GM21717 (cell line): ENCODE data around the gene ATP6V0A4.
"Not testable (repeated sequence)": the region's sequence is repeated elsewhere in the genome, so short reads cannot be mapped to it uniquely, and the experiment has no call there.

ENCODE experiments used
- ATAC-seq: cut with Tn5 transposase; IDR thresholded peaks from one replicate; pipeline ENCODE4 v1.9.1; 2021; ENCODE audit warnings: mild to moderate bottlenecking, moderate library complexity; ENCODE audit not compliant: unreplicated experiment

The ATP6V0A4 gene

GRCh38 chr7:138804618-138805017 lies 6.6 kb upstream of the ATP6V0A4 start:
- ATAC-seq = no peak

DNA sequence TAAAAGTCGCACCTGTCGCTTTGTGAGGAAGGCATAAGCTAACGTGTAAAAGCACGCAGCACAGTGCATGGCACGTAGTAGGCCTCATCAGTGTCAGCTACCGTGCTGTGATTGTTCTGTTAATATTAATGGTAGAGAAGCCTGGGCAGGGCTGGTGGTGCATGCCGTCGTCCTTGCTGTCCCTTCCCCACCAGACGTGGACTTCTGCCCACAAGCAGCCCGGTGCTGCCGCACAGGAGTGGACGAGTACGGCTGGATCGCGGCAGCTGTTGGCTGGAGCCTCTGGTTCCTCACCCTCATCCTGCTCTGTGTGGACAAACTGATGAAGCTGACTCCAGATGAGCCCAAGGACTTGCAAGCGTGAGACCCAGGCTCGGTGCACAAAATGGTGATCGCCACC lies 4.7 kb upstream of the ATP6V0A4 start:
- ATAC-seq = no peak

DNA sequence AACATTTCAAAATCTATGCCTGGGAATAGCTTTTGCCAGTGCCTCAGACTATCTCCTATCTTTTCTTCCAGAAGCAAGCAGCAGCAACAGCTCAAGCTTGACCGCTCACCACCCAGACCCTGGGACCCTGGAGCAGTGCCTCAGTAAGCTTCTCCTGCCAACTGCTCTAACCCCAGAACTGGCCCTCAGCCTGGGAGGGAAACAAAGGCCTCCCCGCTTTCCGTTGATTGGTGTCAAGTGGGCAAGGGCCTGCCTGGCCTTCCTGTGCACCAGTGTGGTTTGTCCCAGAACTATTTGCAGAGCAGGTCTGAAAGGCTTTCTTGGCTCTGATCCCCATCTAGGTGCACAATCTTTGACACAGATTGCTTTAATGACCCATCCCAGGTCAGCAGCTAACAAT lies 3.3 kb upstream of the ATP6V0A4 start:
- ATAC-seq = no peak

- no peak for ATAC-seq
Observed at GRCh38 chr7:138799336-138800000, 1.5 kb upstream of the ATP6V0A4 start.

DNA sequence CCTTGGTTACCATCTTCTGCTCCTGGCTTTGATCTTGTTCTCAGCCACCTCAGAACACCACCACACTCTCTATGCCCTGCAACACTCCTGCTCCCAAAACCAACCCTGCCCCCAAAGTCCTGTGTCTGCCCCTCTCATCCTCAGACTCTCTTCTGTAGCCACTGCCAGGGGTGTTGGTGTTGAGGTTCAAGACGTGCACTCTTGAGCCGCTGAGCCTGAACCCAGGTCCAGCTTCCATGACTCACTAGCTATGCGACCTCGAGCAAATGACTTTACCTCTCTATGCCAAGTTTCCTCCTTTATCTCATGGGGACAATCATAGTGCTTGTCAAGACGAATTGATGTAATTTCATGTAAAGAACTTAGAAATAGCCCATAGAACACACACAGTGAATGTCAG lies 840 bp upstream of the ATP6V0A4 start:
- no peak for ATAC-seq

DNA sequence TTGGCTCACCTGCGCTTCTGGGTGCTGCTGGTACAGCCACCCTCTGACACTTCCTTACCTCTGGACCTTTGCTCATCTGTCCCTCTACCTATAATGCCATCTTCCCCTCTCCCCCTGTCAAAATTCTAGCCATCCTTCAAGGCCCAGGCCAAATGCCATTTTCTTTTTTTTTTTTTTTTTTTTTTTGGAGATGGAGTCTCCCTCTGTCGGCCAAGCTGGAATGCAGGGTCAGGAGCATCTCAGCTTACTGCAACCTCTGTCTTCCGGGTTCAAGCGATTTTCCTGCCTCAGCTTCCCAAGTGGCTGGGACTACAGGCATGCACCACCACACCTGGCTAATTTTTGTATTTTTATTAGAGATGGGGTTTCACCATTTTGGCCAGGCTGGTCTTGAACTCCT lies 950 bp downstream of the ATP6V0A4 start:
- not testable (repeated sequence) for ATAC-seq

- ATAC-seq = no peak
Observed at GRCh38 chr7:138796038-138796615, 1.9 kb downstream of the ATP6V0A4 start.

GRCh38 chr7:138785587-138786437 lies 12.2 kb downstream of the ATP6V0A4 start:
- no peak for ATAC-seq

GRCh38 chr7:138784692-138785091 lies 13.3 kb downstream of the ATP6V0A4 start:
- no peak for ATAC-seq

DNA sequence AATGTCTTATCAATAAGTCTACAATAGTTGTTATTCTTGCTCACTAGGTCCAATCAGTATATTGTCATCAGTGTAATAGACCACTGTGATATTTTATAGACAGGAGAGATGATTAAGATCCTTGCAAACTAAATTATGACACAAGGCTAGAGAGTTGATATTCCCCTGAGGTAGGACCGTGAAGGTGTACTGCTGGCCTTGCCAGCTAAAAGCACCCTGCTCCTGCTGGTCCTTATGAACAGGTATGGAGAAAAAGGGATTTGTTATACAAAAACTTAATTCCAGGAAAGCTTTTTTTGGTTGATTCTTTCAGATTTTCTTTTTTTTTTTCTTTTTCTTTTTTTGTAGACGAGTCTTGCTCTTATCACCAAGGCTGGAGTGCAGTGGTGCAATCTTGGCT lies 17.0 kb downstream of the ATP6V0A4 start:
- no peak for ATAC-seq

DNA sequence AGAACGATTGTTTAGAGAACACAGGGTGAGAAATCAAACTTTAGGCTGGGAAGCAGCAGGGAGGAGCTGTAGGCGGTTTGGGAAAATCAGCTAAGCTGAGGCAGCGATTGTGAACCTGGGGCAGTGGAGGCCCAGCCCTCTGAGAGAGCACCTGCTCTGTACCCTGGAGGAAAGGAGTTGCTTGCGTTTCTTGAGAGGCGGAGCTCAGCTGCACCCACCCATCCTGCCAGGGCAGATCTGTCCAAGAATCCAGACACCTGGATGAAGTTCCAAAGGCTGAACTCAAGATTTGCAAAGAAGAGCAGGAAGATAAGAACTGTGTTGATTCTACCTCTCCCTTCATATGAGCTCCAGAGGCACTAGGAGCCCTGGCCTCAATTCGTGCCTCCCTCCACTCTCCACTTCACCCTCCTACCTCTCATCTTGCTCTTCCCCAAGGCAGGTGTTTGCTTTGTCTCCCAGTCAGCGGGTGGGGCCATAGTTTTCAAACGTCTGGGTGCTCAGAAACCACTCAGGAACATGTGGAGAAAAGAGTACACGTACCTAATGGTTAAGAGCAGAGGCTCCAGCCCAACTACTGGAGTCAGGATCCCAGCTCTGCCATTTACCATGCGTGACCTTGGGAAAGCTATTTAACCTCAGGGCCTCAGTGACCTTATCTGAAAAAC lies 21.7 kb downstream of the ATP6V0A4 start:
- no peak for ATAC-seq

GRCh38 chr7:138773817-138774216 lies 24.2 kb downstream of the ATP6V0A4 start:
- ATAC-seq = no peak

DNA sequence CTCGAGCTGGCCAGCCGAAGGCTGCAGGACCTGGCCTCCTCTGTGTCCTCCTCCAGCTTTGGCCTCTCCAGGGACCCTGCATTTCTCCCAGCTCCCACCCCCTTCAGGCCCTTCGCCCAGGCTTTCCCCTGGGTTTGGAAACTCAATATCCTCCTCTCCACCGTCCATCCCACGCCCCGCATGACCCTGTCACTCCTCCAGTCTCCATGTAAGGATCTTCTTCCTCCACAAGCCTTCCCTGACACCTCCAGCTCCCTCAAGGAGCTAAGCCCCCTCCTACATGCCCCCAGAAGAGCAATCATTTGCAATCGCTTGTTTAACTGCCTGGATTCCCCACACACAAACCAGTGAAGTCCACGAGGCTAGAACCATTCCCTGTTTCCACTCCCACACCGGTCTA lies 24.8 kb downstream of the ATP6V0A4 start:
- ATAC-seq = no peak

DNA sequence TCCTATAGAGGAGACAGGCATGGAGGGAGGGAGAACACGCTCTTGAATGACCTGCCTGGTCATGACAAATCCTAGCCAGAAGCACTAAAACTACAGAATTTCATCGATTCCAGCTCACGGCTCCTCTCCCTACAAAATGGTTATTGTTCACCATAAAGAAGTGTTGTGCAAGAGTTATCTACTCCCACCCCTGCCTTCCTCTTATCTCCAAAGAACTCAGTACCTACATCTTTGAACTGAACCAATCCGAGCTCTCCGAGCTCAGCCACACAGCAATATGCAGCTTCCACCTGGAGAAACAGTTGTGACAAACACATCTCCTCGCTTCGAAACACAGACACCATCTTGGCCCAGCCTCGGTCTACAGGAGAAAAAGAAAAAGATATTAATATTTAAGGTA lies 27.1 kb downstream of the ATP6V0A4 start:
- ATAC-seq = no peak

DNA sequence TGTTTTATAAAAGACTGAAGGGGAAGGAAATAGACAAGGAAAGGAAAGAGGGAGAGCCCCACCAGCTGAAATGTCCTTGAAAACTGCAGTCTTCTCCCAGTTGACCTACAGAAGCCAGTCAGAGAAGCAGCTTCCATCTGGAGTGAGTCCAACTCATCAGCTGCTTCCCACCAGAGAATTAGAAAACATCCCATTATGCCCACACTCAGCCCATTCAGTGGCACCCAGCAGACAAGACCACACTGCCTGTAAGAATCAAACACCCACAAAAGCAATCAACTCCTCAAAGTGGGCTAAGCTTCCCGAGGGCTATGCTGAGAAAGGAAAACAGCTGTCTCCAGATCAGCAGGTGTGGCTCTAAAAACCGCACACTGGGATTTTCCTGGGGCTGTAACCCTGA lies 29.8 kb downstream of the ATP6V0A4 start:
- ATAC-seq = no peak

DNA sequence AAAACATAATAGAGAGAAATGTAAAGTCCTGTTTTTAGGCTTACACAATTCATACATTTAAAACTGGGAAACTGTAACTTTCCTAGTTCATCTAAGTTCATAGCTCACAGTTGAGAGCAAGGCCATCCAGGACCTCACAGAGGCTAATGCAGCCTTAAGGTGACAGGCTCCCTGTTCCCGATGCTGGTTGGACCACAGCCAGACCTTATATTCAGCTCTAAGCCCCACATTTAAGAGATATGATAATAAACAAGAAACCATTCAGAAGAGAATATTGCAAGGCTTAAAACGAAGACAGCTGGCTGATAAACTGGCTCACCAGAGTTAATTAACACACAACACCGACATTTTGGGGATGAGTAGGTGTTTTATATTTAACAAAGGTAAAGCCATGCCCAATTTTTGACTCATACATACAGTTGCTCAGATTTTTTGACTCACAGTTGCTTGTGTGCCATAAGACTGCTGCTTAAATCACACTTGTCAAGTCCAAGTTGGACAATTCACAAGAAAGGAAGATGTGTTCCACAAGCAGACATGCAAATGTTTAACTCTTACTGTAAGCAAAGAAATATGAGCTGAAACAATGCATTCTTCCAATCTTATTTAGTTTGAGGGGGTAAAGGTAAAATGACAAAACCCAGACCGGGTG lies 41.3 kb downstream of the ATP6V0A4 start:
- no peak for ATAC-seq

DNA sequence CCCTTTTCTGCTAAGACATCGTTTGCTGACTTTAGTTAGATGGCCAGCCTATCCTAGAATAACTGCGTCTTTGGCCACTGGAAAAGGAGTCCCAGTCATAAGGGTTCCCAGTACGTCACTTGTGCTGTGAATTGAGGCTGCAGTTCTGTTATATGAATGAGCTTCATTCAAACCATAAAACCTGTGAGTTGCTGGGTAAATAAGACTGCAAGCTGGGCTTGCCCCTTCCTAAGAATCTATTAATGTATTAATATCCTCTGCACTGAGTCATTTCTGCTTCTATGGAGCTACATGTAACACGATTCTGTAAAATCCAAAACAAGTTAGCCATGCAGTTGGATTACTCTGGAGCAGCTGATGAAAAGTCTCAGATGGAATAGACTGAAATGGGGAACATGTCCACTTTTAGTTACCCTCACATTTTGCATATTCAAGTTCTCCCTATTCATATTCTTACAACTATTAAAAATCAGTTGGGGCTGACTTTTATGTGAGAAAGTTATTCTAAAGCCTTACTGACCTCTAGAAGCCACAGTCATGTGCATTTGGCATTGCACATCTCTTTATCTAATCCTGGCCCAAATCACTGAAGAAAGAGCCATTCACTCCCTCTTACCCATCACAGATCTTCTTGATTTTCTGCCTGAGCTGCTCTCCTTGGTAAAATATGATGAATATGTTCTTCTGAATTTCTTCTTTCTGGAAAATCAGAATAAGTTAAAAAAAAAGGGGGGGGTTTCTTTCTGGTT lies 42.0 kb downstream of the ATP6V0A4 start:
- ATAC-seq = no peak

GRCh38 chr7:138755331-138755747 lies 42.7 kb downstream of the ATP6V0A4 start:
- no peak for ATAC-seq

- no peak for ATAC-seq
Observed at GRCh38 chr7:138753610-138754009, 44.4 kb downstream of the ATP6V0A4 start.

DNA sequence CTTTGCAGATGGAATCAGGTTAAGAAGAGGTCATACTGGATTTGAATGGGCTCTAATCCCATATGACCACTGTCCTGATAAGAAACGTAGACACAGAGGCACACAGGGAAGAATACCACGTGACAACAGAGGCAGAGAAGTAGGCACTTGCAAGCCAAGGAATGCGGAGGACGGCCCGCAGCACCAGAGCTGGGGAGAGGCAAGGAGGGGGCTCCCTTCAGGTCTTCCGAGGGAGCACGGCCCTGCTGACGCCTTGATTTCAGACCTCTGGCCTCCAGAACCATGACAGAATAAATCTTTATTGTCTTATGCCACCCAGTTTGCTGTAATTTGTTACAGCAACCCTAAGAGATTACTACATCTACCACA lies 44.9 kb downstream of the ATP6V0A4 start:
- ATAC-seq = no peak
